ENCODE data around the gene FASN. TPM values are rescaled to one million over a fixed set of nuclear protein-coding genes. Genes with fewer than 3 reads are reported as not detected.
A peak's percentile ranks its signal among the peaks of the same experiment; 100 is the strongest.

Gene FASN
- total and polyA plus RNA-seq, 2 of the 13 experiments (the other 11 are each of a cell fraction or from before 2014, with no cell fraction given) = 51.7 to 101 TPM

GRCh38 chr17:82056729-82057621, 41.1 kb downstream of the FASN start (continued):
- TF ChIP-seq MLXIP (CRISPR knock-in tag; IDR thresholded peaks at IDR 0.05; ENCODE audit: borderline replicate concordance) = no peak
- TF ChIP-seq ZNF513 (CRISPR knock-in tag; conservative IDR thresholded peaks at IDR 0.05) = no peak
- TF ChIP-seq RBAK (CRISPR knock-in tag; IDR thresholded peaks at IDR 0.05) = peak; percentile 69; the same call in 1 of the 2 replicates
- TF ChIP-seq TBX2 (CRISPR knock-in tag; IDR thresholded peaks at IDR 0.05; ENCODE audit: borderline replicate concordance) = peak; percentile 89
- peak; percentile 58 for TF ChIP-seq PHF8 (CRISPR knock-in tag; IDR thresholded peaks at IDR 0.05)
- TF ChIP-seq ZNF691 (CRISPR knock-in tag; IDR thresholded peaks at IDR 0.05; ENCODE audit: borderline replicate concordance, low read depth) = peak; percentile 85; the same call in 1 of the 2 replicates
- 0 out of 2 replicates have a peak, but pooled peaks have one; percentile 26 for TF ChIP-seq HOXA7 (CRISPR knock-in tag; IDR thresholded peaks at IDR 0.05)
- TF ChIP-seq DNMT3B (CRISPR knock-in tag; conservative IDR thresholded peaks at IDR 0.05) = no peak
- peak; percentile 15; the same call in 1 of the 2 replicates for TF ChIP-seq ERF (CRISPR knock-in tag; IDR thresholded peaks at IDR 0.05)
- no peak for TF ChIP-seq TIGD3 (CRISPR knock-in tag; IDR thresholded peaks at IDR 0.05; ENCODE audit: borderline replicate concordance)
- TF ChIP-seq ETS1 (CRISPR knock-in tag; IDR thresholded peaks at IDR 0.05) = no peak
- TF ChIP-seq ZNF703 (CRISPR knock-in tag; IDR thresholded peaks at IDR 0.05; ENCODE audit: borderline replicate concordance) = no peak; the same call in 1 of the 2 replicates
- TF ChIP-seq POGK (CRISPR knock-in tag; conservative IDR thresholded peaks at IDR 0.05) = peak; percentile 17; the same call in 1 of the 2 replicates
- TF ChIP-seq SATB2 (CRISPR knock-in tag; IDR thresholded peaks at IDR 0.05) = no peak
- TF ChIP-seq EZH2 (conservative IDR thresholded peaks at IDR 0.05; ENCODE audit: low read depth, low read length) = no peak
- no peak for TF ChIP-seq THAP8 (CRISPR knock-in tag; IDR thresholded peaks at IDR 0.05; ENCODE audit: borderline replicate concordance)
- TF ChIP-seq NBN (conservative IDR thresholded peaks at IDR 0.05) = no peak

Data from HepG2 (cell line).